ENCODE measurements around the gene YWHAQ.

Gene YWHAQ

GRCh38 chr2:9547262-9547991 is 83.4 kb downstream of the YWHAQ start:
- no peak for DNase-seq

DNA sequence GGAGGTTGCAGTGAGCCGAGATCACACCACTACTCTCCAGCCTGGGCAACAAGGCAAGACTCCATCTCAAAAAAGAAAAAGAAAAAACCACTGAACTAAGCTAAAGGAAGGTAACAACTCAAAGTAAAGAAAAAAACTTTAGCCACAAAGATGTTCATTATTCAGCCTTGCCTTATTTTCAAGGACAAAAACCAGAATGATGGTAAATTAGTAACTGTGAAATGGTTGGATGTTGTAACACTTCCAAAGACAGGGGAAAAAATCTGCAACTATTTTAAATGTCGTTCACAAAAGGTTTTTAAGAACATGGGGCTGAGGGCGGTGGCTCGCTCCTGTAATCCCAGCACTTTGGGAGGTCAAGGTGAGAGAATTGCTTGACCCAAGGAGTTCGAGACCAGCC is 85.3 kb downstream of the YWHAQ start:
- no peak for DNase-seq

- peak; percentile 52 for DNase-seq
Observed at GRCh38 chr2:9543557-9543956, 87.2 kb downstream of the YWHAQ start.

GRCh38 chr2:9539531-9539930 is 91.3 kb downstream of the YWHAQ start:
- DNase-seq: no peak

DNA sequence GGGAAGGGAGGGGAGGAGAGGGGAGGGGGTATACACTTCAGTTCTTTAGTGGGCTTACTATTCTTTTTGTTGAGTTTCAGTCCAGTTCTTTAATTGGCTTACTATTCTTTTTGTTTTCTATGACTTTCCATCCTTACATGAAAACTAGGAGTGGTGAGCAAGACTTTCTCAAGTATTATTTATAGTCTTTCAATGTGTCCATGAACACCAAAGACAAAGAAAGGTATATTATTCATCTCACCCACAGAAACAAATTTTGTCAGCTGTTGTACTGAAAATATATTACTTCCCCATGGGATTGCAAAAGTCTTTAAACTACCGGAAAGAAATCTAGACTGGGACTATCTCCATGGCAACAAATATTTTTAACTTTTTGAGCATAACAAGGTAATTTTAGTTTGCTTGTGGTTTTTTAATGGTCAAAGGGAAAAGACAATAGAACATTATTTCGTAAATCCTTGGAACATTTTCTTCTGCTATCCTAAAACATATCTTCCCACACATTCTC is 92.7 kb downstream of the YWHAQ start:
- DNase-seq: peak; percentile 74

DNA sequence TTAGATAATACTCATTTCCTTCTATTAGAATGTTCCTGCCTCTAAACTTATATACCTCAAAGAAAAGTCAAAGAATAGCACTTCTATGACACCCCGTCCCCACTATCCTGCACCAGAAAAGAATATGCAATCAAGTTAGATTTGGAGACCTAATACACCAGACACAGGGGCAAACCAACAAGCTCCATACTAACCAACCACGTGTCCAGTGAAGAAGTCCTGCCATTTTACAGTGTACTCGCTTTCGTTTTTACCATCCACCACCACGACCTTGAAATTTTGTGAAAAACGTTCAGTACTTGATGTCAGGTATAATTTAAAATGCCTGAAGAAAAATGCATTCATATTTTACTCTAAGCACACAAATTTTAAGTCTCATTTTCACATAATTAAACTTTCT is 94.3 kb downstream of the YWHAQ start:
- DNase-seq: no peak

DNA sequence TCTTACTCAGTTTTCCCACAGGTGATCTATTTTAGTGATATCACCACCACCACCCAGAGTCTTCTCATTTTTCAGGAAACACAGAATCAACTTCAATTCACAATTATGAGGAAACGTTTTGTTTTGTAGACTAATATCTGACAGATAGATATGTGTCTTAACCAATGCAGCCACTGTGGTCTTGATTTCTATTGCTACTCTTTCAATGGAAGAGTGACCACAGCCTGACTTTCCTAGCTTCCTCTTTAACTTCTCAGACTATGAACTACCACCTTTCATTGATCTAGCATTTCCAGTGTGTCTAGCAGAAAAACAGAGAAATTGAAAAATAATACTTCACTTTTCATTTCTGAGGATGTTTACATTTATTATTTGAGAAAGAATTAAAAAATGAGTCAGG is 95.6 kb downstream of the YWHAQ start:
- peak; percentile 49 for DNase-seq
